GM13977 (cell line): ENCODE data around the gene SSX2IP.

Source experiments
- DNase-seq: peaks from one replicate; pipeline ENCODE4 v3.0.0; 2012; ENCODE audit warnings: low spot score
- in situ Hi-C: fragments of 300-500 bp; cut with MboI; formaldehyde crosslinking; loops from one replicate; pipeline ENCODE4 v1.12.0; 2022; ENCODE audit warnings: low sequenced_read_pairs, low pct_unique_long_range_greater_than_20kb, mixed read lengths, inconsistent platforms; ENCODE audit not compliant: unreplicated experiment
- TF ChIP-seq, protein P1 (sequence below): IDR thresholded peaks from 2 replicates; pipeline ENCODE4 v1.5.1; 2012; ENCODE audit warnings: mild to moderate bottlenecking, control low read depth; ENCODE audit not compliant: insufficient read depth; ENCODE audit errors: extremely low read depth, missing control alignments

SSX2IP gene

DNA sequence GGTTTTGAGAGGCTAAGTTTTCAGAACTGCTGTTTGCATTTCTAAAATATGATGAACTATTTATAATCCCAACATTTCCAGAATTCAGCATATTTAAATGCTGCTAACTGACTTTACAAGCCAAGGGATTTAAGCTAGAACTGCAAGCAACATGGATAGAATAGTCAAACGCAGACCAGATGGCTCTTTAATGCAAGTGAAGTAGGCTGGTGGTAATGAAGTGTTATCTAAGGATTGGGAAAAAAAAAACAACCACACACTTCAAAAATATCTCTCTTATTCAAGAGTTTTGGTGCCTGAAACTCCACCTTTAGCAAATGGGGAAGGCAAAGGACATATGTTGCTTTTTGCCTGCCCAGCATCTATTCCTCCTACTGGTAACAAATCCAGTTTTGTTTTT is 20.9 kb upstream of the SSX2IP start:
- DNase-seq = no peak
- in situ Hi-C loops = no loop called here
- TF ChIP-seq, protein P1, sequence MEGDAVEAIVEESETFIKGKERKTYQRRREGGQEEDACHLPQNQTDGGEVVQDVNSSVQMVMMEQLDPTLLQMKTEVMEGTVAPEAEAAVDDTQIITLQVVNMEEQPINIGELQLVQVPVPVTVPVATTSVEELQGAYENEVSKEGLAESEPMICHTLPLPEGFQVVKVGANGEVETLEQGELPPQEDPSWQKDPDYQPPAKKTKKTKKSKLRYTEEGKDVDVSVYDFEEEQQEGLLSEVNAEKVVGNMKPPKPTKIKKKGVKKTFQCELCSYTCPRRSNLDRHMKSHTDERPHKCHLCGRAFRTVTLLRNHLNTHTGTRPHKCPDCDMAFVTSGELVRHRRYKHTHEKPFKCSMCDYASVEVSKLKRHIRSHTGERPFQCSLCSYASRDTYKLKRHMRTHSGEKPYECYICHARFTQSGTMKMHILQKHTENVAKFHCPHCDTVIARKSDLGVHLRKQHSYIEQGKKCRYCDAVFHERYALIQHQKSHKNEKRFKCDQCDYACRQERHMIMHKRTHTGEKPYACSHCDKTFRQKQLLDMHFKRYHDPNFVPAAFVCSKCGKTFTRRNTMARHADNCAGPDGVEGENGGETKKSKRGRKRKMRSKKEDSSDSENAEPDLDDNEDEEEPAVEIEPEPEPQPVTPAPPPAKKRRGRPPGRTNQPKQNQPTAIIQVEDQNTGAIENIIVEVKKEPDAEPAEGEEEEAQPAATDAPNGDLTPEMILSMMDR = no peak

DNA sequence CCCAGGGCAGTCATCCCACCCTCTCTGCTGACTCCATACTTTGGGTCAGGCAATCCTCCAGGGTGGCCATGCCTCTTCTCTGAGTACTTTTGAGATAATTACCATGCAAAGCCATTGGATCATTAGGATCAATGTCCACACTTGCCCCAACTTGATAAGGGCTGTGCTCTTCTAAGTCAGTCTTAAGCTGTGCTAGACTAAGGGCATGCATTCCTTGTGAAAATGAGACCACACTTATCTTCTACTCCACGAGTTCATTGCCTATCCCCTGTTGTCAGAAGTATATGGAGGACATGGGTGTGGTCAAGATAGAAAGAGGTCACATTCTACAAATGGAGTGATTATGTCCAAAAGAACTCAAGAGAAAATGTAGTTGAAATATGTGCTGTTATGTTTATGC is 18.9 kb upstream of the SSX2IP start:
- DNase-seq = no peak
- TF ChIP-seq, protein P1 = no peak
- in situ Hi-C loops = no loop called here

DNA sequence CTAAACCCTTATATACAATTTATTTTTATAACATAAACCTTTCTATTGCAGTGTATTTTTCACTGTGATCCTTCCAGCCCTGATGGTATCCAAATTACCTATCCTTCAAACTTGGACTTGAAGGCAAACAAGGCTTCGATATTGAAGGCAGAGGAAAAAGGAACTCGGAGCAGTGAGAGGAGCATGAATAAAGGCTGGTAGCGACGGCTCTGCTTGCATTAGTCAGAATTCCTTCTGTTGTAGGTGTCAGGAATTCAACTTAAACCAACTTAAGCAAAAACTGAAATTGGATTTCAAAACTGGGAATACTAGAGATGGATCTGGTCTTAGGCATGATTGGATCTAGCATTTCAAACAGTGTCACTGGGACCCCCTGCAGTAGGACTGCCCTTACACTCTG is 17.8 kb upstream of the SSX2IP start:
- in situ Hi-C loops = no loop called here
- TF ChIP-seq, protein P1 = no peak
- no peak for DNase-seq

DNA sequence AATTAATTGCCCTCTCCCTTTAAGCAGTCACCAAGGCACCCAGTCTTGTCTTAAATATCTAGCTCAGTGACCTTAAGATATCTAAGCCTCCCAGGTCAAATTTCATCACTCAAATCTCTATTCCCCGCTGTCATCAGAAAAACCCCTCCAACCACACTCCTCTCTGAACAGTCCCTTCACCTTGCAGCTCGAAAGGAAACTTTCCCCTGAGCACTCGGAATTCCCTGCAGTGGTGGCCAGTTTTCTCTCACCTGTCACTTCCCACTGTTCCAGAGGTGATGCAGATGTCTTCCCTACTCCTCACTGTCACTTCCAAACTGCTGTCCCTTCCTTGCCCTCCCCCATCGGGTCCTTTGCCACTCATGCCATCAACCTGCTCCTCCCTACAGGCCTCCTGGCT is 15.3 kb upstream of the SSX2IP start:
- in situ Hi-C loops = no loop called here
- TF ChIP-seq, protein P1 = no peak
- no peak for DNase-seq

DNA sequence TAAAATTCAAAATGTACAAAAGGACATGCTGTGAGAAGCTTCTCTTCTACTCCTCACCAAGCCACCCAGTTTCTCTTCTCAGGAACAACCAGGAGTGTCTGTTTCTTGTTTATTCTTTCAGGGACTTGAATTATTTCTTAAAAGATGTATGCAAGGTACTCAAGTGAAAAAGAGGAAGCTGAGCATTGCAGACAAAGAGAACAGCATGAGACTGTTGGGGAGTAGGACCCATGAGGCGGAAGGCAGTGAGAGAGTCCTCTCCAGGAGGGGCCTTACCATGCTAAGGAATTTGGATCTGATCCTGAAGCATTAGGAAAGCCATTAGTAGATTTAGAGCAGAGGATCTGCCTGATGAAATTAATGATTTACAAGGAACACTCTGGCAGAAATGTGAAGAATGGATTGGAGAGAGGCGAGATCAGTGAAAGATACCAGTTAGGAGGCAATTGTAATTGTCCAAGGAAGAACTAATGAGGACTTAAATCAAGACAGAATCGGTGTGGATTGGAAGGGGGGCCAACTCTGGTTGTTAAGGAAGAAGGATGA is 14.7 kb upstream of the SSX2IP start:
- in situ Hi-C loops = no loop called here
- TF ChIP-seq, protein P1 = no peak
- DNase-seq = no peak

DNA sequence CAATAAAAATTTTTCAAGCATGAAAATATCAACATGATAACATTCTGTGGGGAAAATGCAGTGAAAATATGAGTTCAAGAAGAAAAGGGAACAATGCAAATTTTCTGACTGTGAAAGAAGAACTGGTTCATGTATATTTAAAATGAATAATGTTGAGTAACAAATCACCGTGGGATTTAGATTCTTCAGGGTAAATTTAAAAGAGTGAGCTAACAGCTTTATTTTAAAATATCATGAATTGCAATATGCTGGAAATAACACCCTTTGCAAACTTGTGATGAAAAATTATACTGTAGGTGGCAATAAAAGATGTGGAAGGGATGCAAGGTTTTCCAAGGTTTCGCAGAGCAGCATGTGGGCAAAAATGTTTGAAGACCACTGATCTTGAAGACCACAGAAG is 13.2 kb upstream of the SSX2IP start:
- no peak for DNase-seq
- in situ Hi-C loops = no loop called here
- TF ChIP-seq, protein P1 = no peak

DNA sequence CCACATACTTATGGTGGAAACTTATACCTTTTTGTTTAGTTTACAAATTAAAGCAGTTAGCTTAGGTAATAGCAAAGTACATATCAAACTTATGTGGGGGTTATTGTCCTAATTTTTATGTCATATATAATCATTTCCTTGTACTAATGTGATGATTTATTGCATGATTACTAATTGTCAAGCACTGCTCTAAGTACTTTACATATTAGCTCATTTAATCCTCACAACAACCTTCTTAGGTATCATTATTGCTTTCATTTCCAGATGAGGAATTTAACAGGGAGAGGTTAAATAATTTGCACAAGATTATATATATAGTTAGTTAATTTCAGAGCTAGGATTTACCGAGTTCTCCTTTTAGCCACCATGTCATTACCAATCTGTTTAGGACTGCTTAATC is 11.9 kb upstream of the SSX2IP start:
- in situ Hi-C loops = no loop called here
- DNase-seq = no peak
- TF ChIP-seq, protein P1 = no peak
